ENCODE results near the gene EXOSC10. TPM values are rescaled to one million over a fixed set of nuclear protein-coding genes. Genes with fewer than 3 reads are reported as not detected.
"Not testable (repeated sequence)": the region's sequence is repeated elsewhere in the genome, so short reads cannot be mapped to it uniquely, and the experiment has no call there.

Gene EXOSC10
- total RNA-seq, 2 experiments from 2014 or later: 80.9 to 93.2 TPM

- Mint-ChIP-seq H3K9me3 (no peaks in the 10 kb centered on the region), H3K4me3 (peak overlapping the region; percentile 94), H3K4me1 (peaks cover 41% of the 10 kb centered on the region), H3K36me3 (peaks cover 51% of the 10 kb centered on the region), H3K27me3 (peaks cover 2% of the 10 kb centered on the region), H3K27ac (peak overlapping the region; percentile 94)
- DNase-seq: peak; percentile 47
Observed at GRCh38 chr1:11059155-11059967, 40.3 kb downstream of the EXOSC10 start.

GRCh38 chr1:11058595-11059154, 41.0 kb downstream of the EXOSC10 start:
- Mint-ChIP-seq H3K4me1 (peaks cover 41% of the 10 kb centered on the region), H3K4me3 (peak overlapping the region; percentile 94), H3K36me3 (peaks cover 49% of the 10 kb centered on the region), H3K27me3 (peaks cover 3% of the 10 kb centered on the region), H3K27ac (peak overlapping the region; percentile 94), H3K9me3 (no peaks in the 10 kb centered on the region)
- DNase-seq: no peak

GRCh38 chr1:11058026-11058425, 41.6 kb downstream of the EXOSC10 start:
- H3K4me1 Mint-ChIP-seq: peaks cover 37% of the 10 kb centered on the region
- H3K9me3 Mint-ChIP-seq: no peaks in the 10 kb centered on the region

GRCh38 chr1:11057477-11057876, 42.2 kb downstream of the EXOSC10 start:
- Mint-ChIP-seq H3K36me3 (peaks cover 45% of the 10 kb centered on the region), H3K4me3 (peak overlapping the region; percentile 94), H3K27ac (peak overlapping the region; percentile 94), H3K4me1 (peaks cover 31% of the 10 kb centered on the region), H3K9me3 (no peaks in the 10 kb centered on the region), H3K27me3 (peaks cover 6% of the 10 kb centered on the region)
- no peak for DNase-seq

More at GRCh38 chr1:11058026-11058425, 41.6 kb downstream of the EXOSC10 start:
- Mint-ChIP-seq H3K36me3 (peaks cover 46% of the 10 kb centered on the region), H3K27ac (peak overlapping the region; percentile 94), H3K27me3 (peaks cover 4% of the 10 kb centered on the region), H3K4me3 (peak overlapping the region; percentile 94)
- no peak for DNase-seq

- Mint-ChIP-seq H3K9me3 (no peaks in the 10 kb centered on the region), H3K4me3 (no peak overlapping the region), H3K27me3 (peaks cover 6% of the 10 kb centered on the region), H3K27ac (no peak overlapping the region), H3K36me3 (peaks cover 38% of the 10 kb centered on the region), H3K4me1 (peaks cover 27% of the 10 kb centered on the region)
- DNase-seq: no peak
Observed at GRCh38 chr1:11056504-11056903, 43.2 kb downstream of the EXOSC10 start.

GRCh38 chr1:11055676-11056075, 44.0 kb downstream of the EXOSC10 start:
- H3K4me1 Mint-ChIP-seq: peaks cover 21% of the 10 kb centered on the region
- peaks cover 32% of the 10 kb centered on the region for H3K36me3 Mint-ChIP-seq
- DNase-seq: no peak
- H3K4me3 Mint-ChIP-seq: no peak overlapping the region
- H3K27me3 Mint-ChIP-seq: peaks cover 6% of the 10 kb centered on the region
- H3K9me3 Mint-ChIP-seq: no peaks in the 10 kb centered on the region
- H3K27ac Mint-ChIP-seq: no peak overlapping the region

GRCh38 chr1:11054666-11055065, 45.0 kb downstream of the EXOSC10 start:
- H3K9me3 Mint-ChIP-seq: no peaks in the 10 kb centered on the region

GRCh38 chr1:11054181-11054580, 45.5 kb downstream of the EXOSC10 start:
- Mint-ChIP-seq H3K9me3 (no peaks in the 10 kb centered on the region), H3K4me3 (no peak overlapping the region), H3K36me3 (peaks cover 29% of the 10 kb centered on the region), H3K4me1 (peaks cover 20% of the 10 kb centered on the region), H3K27me3 (peaks cover 6% of the 10 kb centered on the region), H3K27ac (no peak overlapping the region)
- DNase-seq: no peak

More at GRCh38 chr1:11054666-11055065, 45.0 kb downstream of the EXOSC10 start:
- no peak for DNase-seq
- H3K4me1 Mint-ChIP-seq: peaks cover 20% of the 10 kb centered on the region
- no peak overlapping the region for H3K4me3 Mint-ChIP-seq
- H3K27ac Mint-ChIP-seq: no peak overlapping the region
- peaks cover 30% of the 10 kb centered on the region for H3K36me3 Mint-ChIP-seq
- H3K27me3 Mint-ChIP-seq: peaks cover 6% of the 10 kb centered on the region

GRCh38 chr1:11053758-11054137, 45.9 kb downstream of the EXOSC10 start:
- Mint-ChIP-seq H3K27me3 (peaks cover 6% of the 10 kb centered on the region), H3K27ac (no peak overlapping the region), H3K9me3 (no peaks in the 10 kb centered on the region), H3K4me1 (peaks cover 20% of the 10 kb centered on the region), H3K36me3 (peaks cover 25% of the 10 kb centered on the region), H3K4me3 (no peak overlapping the region)
- peak; percentile 28 for DNase-seq

- Mint-ChIP-seq H3K4me1 (peaks cover 14% of the 10 kb centered on the region), H3K27ac (peak overlapping the region; percentile 6), H3K27me3 (peaks cover 6% of the 10 kb centered on the region), H3K9me3 (no peaks in the 10 kb centered on the region), H3K36me3 (peaks cover 18% of the 10 kb centered on the region), H3K4me3 (no peak overlapping the region)
- peak; percentile 32 for DNase-seq
Observed at GRCh38 chr1:11052839-11053757, 46.6 kb downstream of the EXOSC10 start.

GRCh38 chr1:11051781-11052511, 47.7 kb downstream of the EXOSC10 start:
- peaks cover 6% of the 10 kb centered on the region for H3K27me3 Mint-ChIP-seq
- H3K4me3 Mint-ChIP-seq: no peak overlapping the region
- no peaks in the 10 kb centered on the region for H3K9me3 Mint-ChIP-seq
- DNase-seq: no peak
- H3K36me3 Mint-ChIP-seq: peaks cover 7% of the 10 kb centered on the region
- H3K4me1 Mint-ChIP-seq: peaks cover 6% of the 10 kb centered on the region
- H3K27ac Mint-ChIP-seq: no peak overlapping the region

- not testable (repeated sequence) for H3K4me1 Mint-ChIP-seq, DNase-seq, H3K27ac Mint-ChIP-seq, H3K4me3 Mint-ChIP-seq, H3K9me3 Mint-ChIP-seq, H3K27me3 Mint-ChIP-seq, H3K36me3 Mint-ChIP-seq
Observed at GRCh38 chr1:11051121-11051520, 48.5 kb downstream of the EXOSC10 start.

GRCh38 chr1:11046625-11047365, 52.9 kb downstream of the EXOSC10 start, which contains the start of gene MASP2:
TSS of gene MASP2 (minus strand) at chr1:11047239. CDS start at chr1:11047207, 32 bp downstream.
- Mint-ChIP-seq H3K4me1 (no peaks in the 10 kb centered on the region), H3K36me3 (no peaks in the 10 kb centered on the region), H3K27ac (no peak within 1 kb of the TSS), H3K27me3 (no peaks in the 10 kb centered on the region), H3K4me3 (no peak within 1 kb of the TSS), H3K9me3 (no peaks in the 10 kb centered on the region)
- DNase-seq: no peak

GRCh38 chr1:11046270-11046566, 53.5 kb downstream of the EXOSC10 start:
- Mint-ChIP-seq H3K4me3 (no peak overlapping the region), H3K9me3 (no peaks in the 10 kb centered on the region), H3K27ac (no peak overlapping the region), H3K36me3 (no peaks in the 10 kb centered on the region), H3K4me1 (no peaks in the 10 kb centered on the region), H3K27me3 (no peaks in the 10 kb centered on the region)
- no peak for DNase-seq
